Fibroblast of pulmonary artery (primary cell): Measurements from ENCODE around the gene SNORC.

Experiments used
- DNase-seq: peaks from one replicate; pipeline ENCODE4 v3.0.0-alpha.2; 2010; ENCODE audit warnings: low read depth
- H3K4me3 ChIP-seq: replicated peaks from 2 replicates; pipeline ENCODE4 v1.5.1; 2011; ENCODE audit warnings: low read depth, mild to moderate bottlenecking, control low read depth, low read length, moderate library complexity
- CTCF ChIP-seq: IDR thresholded peaks from 2 replicates; pipeline ENCODE4 v1.5.1; 2011; ENCODE audit warnings: mild to moderate bottlenecking, control low read depth, low read length, inconsistent platforms; ENCODE audit errors: missing control alignments

The SNORC gene

GRCh38 chr2:232876978-232877441, 6.9 kb downstream of the SNORC start:
- H3K4me3 ChIP-seq = no peak overlapping the region
- TF ChIP-seq CTCF = no peak
- DNase-seq = no peak

GRCh38 chr2:232877940-232878511, 8.0 kb downstream of the SNORC start:
- H3K4me3 ChIP-seq = no peak overlapping the region
- no peak for DNase-seq
- TF ChIP-seq CTCF = no peak

- no peak for TF ChIP-seq CTCF
- no peak for DNase-seq
- H3K4me3 ChIP-seq = no peak overlapping the region
Measured at GRCh38 chr2:232878855-232879617, 9.0 kb downstream of the SNORC start.

GRCh38 chr2:232879618-232880494, 9.8 kb downstream of the SNORC start:
- no peak for DNase-seq
- no peak for TF ChIP-seq CTCF
- no peak overlapping the region for H3K4me3 ChIP-seq

- no peak for DNase-seq
- no peak overlapping the region for H3K4me3 ChIP-seq
- no peak for TF ChIP-seq CTCF
Measured at GRCh38 chr2:232880764-232881351, 10.8 kb downstream of the SNORC start.

GRCh38 chr2:232882085-232882484, 12.0 kb downstream of the SNORC start:
- TF ChIP-seq CTCF = no peak
- DNase-seq = no peak

More at GRCh38 chr2:232882085-232882484, 12.0 kb downstream of the SNORC start:
- H3K4me3 ChIP-seq = no peak overlapping the region
